GM21360 (cell line): ENCODE measurements around the gene ZNF546.

ENCODE experiments used
- ATAC-seq: cut with Tn5 transposase; IDR thresholded peaks from one replicate; pipeline ENCODE4 v1.9.1; 2021; ENCODE audit warnings: mild to moderate bottlenecking, moderate library complexity; ENCODE audit not compliant: unreplicated experiment

Gene ZNF546

DNA sequence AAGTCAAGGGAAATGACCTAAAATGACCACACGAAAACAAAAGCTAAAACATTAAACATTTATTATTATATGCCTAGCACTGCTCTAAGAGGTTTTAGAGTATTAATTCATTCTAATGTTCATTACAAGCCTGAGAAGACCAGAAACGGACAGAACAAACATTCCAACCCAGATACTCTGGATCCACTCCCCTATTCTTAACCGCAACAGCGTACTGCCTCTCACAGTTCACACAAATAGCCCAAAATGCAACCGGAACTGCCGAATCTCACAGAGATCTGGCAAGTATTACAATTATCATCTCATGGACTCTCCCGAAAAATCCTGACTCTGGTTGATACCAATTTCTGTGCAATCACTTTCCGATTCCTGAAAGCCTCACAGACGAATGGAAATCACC is 57.8 kb downstream of the ZNF546 start:
- no peak for ATAC-seq

GRCh38 chr19:40055049-40055448 is 58.2 kb downstream of the ZNF546 start:
- ATAC-seq: no peak

DNA sequence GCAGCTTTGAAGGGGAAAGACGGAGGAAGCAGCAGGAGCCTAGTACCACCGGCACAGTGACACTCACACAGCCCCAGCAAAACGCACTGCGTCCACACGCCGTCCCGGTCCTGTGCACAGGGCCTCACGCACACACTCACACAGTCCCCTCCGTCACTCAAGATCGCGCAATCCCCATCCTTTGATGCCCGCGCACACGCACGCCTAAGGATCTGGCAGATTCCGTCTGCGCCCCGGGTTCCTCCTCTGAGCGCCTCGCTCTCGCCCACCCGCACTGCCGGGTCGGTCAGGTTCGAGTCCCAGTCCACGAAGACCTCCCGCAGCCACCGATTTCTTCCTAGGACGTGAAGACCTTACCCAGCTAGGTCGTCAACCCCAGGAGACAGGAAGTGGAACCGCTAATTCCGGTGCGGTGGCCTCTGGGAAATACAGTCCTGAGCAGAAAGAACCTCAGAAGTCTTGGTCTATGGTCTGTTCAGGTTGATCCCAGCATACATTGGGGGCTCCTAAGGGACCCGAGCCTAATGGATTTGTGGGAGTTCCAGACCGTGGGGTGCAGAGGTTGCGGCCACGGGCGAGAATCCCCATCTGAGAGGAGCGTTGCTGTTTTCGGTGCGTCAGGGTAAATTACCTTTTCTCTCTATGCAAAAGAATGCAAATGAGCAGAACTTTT is 59.1 kb downstream of the ZNF546 start, which contains the start of gene ZNF780B:
Gene ZNF780B (minus strand): TSS at position 400 of the 673 bp plus-strand sequence. CDS start 5,899 bp downstream, outside the sequence.
- ATAC-seq: no peak

- ATAC-seq: no peak
These were observed 59.6 kb downstream of the ZNF546 start for GRCh38 chr19:40056505-40056904.

GRCh38 chr19:40057166-40057565 is 60.3 kb downstream of the ZNF546 start:
- ATAC-seq: no peak

- no peak for ATAC-seq
These were observed 62.8 kb downstream of the ZNF546 start for GRCh38 chr19:40059624-40060023.

GRCh38 chr19:40070058-40070457 is 73.2 kb downstream of the ZNF546 start:
- ATAC-seq: no peak
